Thyroid gland (tissue), 4 donors: ENCODE measurements around the gene APOL3. TPM values are rescaled to one million over a fixed set of nuclear protein-coding genes. Genes with fewer than 3 reads are reported as not detected.
"Not testable (repeated sequence)": the region's sequence is repeated elsewhere in the genome, so short reads cannot be mapped to it uniquely, and the experiment has no call there.

Source experiments
- DNase-seq, 2 donors: peaks; one replicate each; pipeline ENCODE4 v3.0.0-alpha.2; 2019
- H3K27ac ChIP-seq, 3 donors: fragments of 200-600 bp; sonication (generic); 1 replicate in 2 of 3; 2 replicates in 1 of 3; pipeline ENCODE4 v1.5.1; 2016 to 2019; ENCODE audit warnings: mild to moderate bottlenecking in 1 of 3, moderate library complexity in 1 of 3
- H3K27me3 ChIP-seq: fragments of 200-600 bp; sonication (generic); one replicate; pipeline ENCODE4 v1.5.1; 2019
- H3K36me3 ChIP-seq, 2 donors: fragments of 200-600 bp; sonication (generic); one replicate each; pipeline ENCODE4 v1.5.1; 2016 to 2019
- H3K4me1 ChIP-seq, 2 donors: fragments of 200-600 bp; sonication (generic); one replicate each; pipeline ENCODE4 v1.5.1; 2017 to 2019
- H3K4me3 ChIP-seq, 3 donors: fragments of 200-600 bp; sonication (generic); replicated peaks in 1 of 3; 1 replicate in 2 of 3; 2 replicates in 1 of 3; pipeline ENCODE4 v1.5.1; 2016; ENCODE audit warnings: mild to moderate bottlenecking in 1 of 3
- H3K9me3 ChIP-seq: fragments of 200-600 bp; sonication (generic); one replicate; pipeline ENCODE4 v1.5.1; 2017
- POLR2A ChIP-seq, 2 donors: fragments of 450-650 bp; IDR thresholded peaks; one replicate each; pipeline ENCODE4 v1.6.1; 2017; ENCODE audit warnings: antibody characterized with exemption in 2 of 2, mild to moderate bottlenecking in 2 of 2, moderate library complexity in 1 of 2
- WGBS, 2 donors: methylation state at CpG; one replicate each; pipeline ENCODE4 v1.1.5; 2017; 5-methylcytosine and 5-hydroxymethylcytosine counted together
- intact Hi-C: fragments of 100-400 bp; cut with DNase I; formaldehyde crosslinking; loops from one replicate; pipeline ENCODE4 v1.15.1; 2023
- total RNA-seq, 4 donors: library from RNA; depleted of rRNA; stranded (reverse); fragments of >200 nt; gene quantifications; one replicate each; pipeline ENCODE4 v1.2.3, GENCODE V29; 2016
- TF ChIP-seq, protein P1 (sequence below), 6 experiments: fragments of 200-600 bp in 3 of 6; fragments of 450-650 bp in 3 of 6; sonication (generic) in 3 of 6; IDR thresholded peaks; one replicate each; pipeline ENCODE4 v1.5.1; 2016 to 2019; ENCODE audit warnings: antibody characterized with exemption in 6 of 6, mild to moderate bottlenecking in 2 of 6, inconsistent platforms in 1 of 6, moderate library complexity in 1 of 6

APOL3 gene
- total RNA-seq, 4 donors from 2014 or later, result 23.3 to 91.9 (median 59.9) TPM

GRCh38 chr22:36144886-36145541 lies 15.5 kb downstream of the APOL3 start:
- intact Hi-C loops, result loop anchor here (5.0 kb wide), 1 partner anchor 37 kb away; no protein-coding TSS in a partner anchor
- WGBS, 2 donors, result 49 to 59% methylated on average over 12 of the region's 12 CpGs
- peak; percentile 65 to 70 for DNase-seq
- Histone ChIP-seq H3K4me1 (peaks cover 13 to 39% of the 10 kb centered on the region in 2 donors), H3K4me3 (no peak overlapping the region), H3K36me3 (peaks cover 0 to 6% of the 10 kb centered on the region in 2 donors), H3K27ac (no peak overlapping the region), H3K27me3 (no peaks in the 10 kb centered on the region), H3K9me3 (no peaks in the 10 kb centered on the region)
- TF ChIP-seq, protein P1, sequence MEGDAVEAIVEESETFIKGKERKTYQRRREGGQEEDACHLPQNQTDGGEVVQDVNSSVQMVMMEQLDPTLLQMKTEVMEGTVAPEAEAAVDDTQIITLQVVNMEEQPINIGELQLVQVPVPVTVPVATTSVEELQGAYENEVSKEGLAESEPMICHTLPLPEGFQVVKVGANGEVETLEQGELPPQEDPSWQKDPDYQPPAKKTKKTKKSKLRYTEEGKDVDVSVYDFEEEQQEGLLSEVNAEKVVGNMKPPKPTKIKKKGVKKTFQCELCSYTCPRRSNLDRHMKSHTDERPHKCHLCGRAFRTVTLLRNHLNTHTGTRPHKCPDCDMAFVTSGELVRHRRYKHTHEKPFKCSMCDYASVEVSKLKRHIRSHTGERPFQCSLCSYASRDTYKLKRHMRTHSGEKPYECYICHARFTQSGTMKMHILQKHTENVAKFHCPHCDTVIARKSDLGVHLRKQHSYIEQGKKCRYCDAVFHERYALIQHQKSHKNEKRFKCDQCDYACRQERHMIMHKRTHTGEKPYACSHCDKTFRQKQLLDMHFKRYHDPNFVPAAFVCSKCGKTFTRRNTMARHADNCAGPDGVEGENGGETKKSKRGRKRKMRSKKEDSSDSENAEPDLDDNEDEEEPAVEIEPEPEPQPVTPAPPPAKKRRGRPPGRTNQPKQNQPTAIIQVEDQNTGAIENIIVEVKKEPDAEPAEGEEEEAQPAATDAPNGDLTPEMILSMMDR (IDR thresholded peaks at IDR 0.05), result peak; percentile 47 to 83 (median 62)
- no peak for TF ChIP-seq POLR2A (IDR thresholded peaks at IDR 0.05)

- DNase-seq, result no peak
- Histone ChIP-seq H3K27me3 (no peaks in the 10 kb centered on the region), H3K4me3 (no peak overlapping the region), H3K27ac (no peak overlapping the region), H3K36me3 (peaks cover 0 to 6% of the 10 kb centered on the region in 2 donors), H3K9me3 (no peaks in the 10 kb centered on the region), H3K4me1 (peaks cover 10 to 35% of the 10 kb centered on the region in 2 donors)
- TF ChIP-seq, protein P1 (IDR thresholded peaks at IDR 0.05), result no peak
- no peak for TF ChIP-seq POLR2A (IDR thresholded peaks at IDR 0.05)
- WGBS, 2 donors, result 63 to 67% methylated on average over 4 of the region's 4 CpGs
- intact Hi-C loops, result no loop called here
These were observed 16.6 kb downstream of the APOL3 start for GRCh38 chr22:36143956-36144355.

GRCh38 chr22:36143066-36143815 lies 17.3 kb downstream of the APOL3 start:
- Histone ChIP-seq H3K27me3 (no peaks in the 10 kb centered on the region), H3K4me1 (peaks cover 8 to 28% of the 10 kb centered on the region in 2 donors), H3K9me3 (no peaks in the 10 kb centered on the region), H3K36me3 (peaks cover 0 to 2% of the 10 kb centered on the region in 2 donors), H3K4me3 (no peak overlapping the region), H3K27ac (no peak overlapping the region)
- intact Hi-C loops, result no loop called here
- 81 to 86% methylated on average over 4 to 5 of the region's 5 CpGs for WGBS, 2 donors
- TF ChIP-seq, protein P1 (IDR thresholded peaks at IDR 0.05), result no peak
- peak in 1 of 2 donors; percentile 39 for DNase-seq

DNA sequence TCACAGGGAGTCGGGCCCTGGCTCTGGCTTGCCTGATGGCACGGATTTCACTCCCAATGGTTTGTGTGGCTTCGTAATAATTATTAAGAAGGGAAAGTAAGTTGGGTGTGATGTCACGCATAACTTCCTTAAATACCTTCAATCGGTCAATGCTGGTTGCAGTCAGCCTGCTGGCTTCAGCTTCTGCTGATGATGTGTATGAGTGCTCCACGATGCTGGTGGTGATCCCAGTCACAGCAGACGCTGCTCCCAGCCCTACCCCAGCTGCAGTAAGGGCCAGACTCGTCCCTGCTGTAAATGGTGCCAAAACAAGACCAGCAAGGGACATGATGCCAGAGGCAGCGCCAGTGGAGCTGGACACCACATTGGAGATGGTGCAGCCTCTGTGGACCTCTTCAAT lies 19.1 kb downstream of the APOL3 start:
- H3K4me1 ChIP-seq, result peaks cover 0 to 11% of the 10 kb centered on the region in 2 donors
- TF ChIP-seq, protein P1 (IDR thresholded peaks at IDR 0.05), result no peak
- no peak for TF ChIP-seq POLR2A (IDR thresholded peaks at IDR 0.05)
- no peaks in the 10 kb centered on the region for H3K9me3 ChIP-seq
- DNase-seq, result no peak
- intact Hi-C loops, result no loop called here
- H3K4me3 ChIP-seq, result no peak overlapping the region
- 84 to 92% methylated on average over 8 to 9 of the region's 9 CpGs for WGBS, 2 donors
- H3K27ac ChIP-seq, result no peak overlapping the region
- H3K27me3 ChIP-seq, result no peaks in the 10 kb centered on the region
- H3K36me3 ChIP-seq, result no peaks in the 10 kb centered on the region

DNA sequence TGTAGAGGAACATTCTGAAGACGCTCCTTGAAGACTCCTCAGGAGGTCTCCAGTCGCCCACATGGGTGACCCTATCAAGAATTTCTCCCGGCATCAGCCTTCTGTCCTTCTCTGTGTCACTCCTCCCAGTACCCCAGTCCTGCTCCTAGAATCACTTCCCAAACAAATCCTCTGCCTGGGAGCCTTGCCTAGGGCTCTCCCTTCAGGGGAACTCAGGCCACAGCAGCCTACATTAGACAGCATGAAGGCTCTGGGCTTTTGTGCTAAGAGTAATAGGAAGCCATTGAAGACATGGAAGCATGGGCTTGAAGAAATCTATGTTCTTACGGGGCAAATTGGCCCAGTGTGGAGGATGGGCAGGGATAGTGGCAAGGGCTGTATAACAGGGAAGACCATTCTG lies 21.8 kb downstream of the APOL3 start:
- H3K4me1 ChIP-seq, DNase-seq, intact Hi-C loops, H3K4me3 ChIP-seq, H3K36me3 ChIP-seq, H3K27ac ChIP-seq, H3K9me3 ChIP-seq, H3K27me3 ChIP-seq: not testable (repeated sequence)
- 88 to 95% methylated on average over 1 of the region's 4 CpGs for WGBS, 2 donors
